Measurements from ENCODE around the gene NSUN2. TPM values are rescaled to one million over a fixed set of nuclear protein-coding genes. Genes with fewer than 3 reads are reported as not detected.

NSUN2 gene
- total and polyA plus RNA-seq, 7 donors = 29.3 to 54.4 (median 31.9) TPM

- Histone ChIP-seq H3K27me3 (peaks cover 0 to 9% (median 0%) of the 10 kb centered on the region in 3 donors), H3K4me1 (no peaks in the 10 kb centered on the region), H3K4me3 (no peak overlapping the region), H3K36me3 (no peaks in the 10 kb centered on the region), H3K27ac (no peak overlapping the region), H3K9me3 (peaks cover 0 to 6% (median 0%) of the 10 kb centered on the region in 4 donors)
- TF ChIP-seq CTCF (IDR thresholded peaks at IDR 0.05) (no peak), EP300 (IDR thresholded peaks at IDR 0.05) (no peak), POLR2A (IDR thresholded peaks at IDR 0.05) (no peak), POLR2AphosphoS5 (IDR thresholded peaks at IDR 0.05) (no peak)
- intact Hi-C loops (cut with DNase I) = no loop called here
- DNase-seq = no peak
- 77 to 80% methylated on average over 1 of the region's 1 CpG for WGBS, 2 donors
These were observed 45.5 kb upstream of the NSUN2 start for GRCh38 chr5:6678385-6678784.

GRCh38 chr5:6676702-6677101 is 43.9 kb upstream of the NSUN2 start:
- TF ChIP-seq CTCF (IDR thresholded peaks at IDR 0.05) (no peak), EP300 (IDR thresholded peaks at IDR 0.05) (no peak)
- Histone ChIP-seq H3K9me3 (peaks cover 0 to 6% (median 0%) of the 10 kb centered on the region in 4 donors), H3K4me3 (no peak overlapping the region), H3K4me1 (no peaks in the 10 kb centered on the region), H3K27ac (no peak overlapping the region), H3K36me3 (peaks cover 0 to 5% (median 0%) of the 10 kb centered on the region in 4 donors), H3K27me3 (peaks cover 0 to 2% (median 0%) of the 10 kb centered on the region in 3 donors)
- DNase-seq = no peak
- intact Hi-C loops (cut with DNase I) = no loop called here
- 62 to 73% methylated on average over 2 of the region's 2 CpGs for WGBS, 2 donors

- H3K36me3 ChIP-seq = peaks cover 0 to 5% (median 0%) of the 10 kb centered on the region in 4 donors
- WGBS, 2 donors = 89 to 91% methylated on average over 5 of the region's 5 CpGs
- TF ChIP-seq CTCF (IDR thresholded peaks at IDR 0.05) (no peak), POLR2A (IDR thresholded peaks at IDR 0.05) (no peak), POLR2AphosphoS5 (IDR thresholded peaks at IDR 0.05) (no peak), EP300 (IDR thresholded peaks at IDR 0.05) (no peak)
- no peak for DNase-seq
- H3K27me3 ChIP-seq = no peaks in the 10 kb centered on the region
- intact Hi-C loops (cut with DNase I) = no loop called here
- no peak overlapping the region for H3K4me3 ChIP-seq
- H3K9me3 ChIP-seq = peaks cover 0 to under 1% (median 0%) of the 10 kb centered on the region in 4 donors
- no peak overlapping the region for H3K27ac ChIP-seq
- H3K4me1 ChIP-seq = no peaks in the 10 kb centered on the region
These were observed 43.1 kb upstream of the NSUN2 start for GRCh38 chr5:6675784-6676491.

GRCh38 chr5:6674886-6675285 is 42.0 kb upstream of the NSUN2 start:
- Histone ChIP-seq H3K4me1 (no peaks in the 10 kb centered on the region), H3K27ac (no peak overlapping the region), H3K4me3 (no peak overlapping the region), H3K27me3 (no peaks in the 10 kb centered on the region), H3K9me3 (no peaks in the 10 kb centered on the region), H3K36me3 (peaks cover 0 to 11% (median 0%) of the 10 kb centered on the region in 4 donors)
- 95% methylated on average over 10 of the region's 10 CpGs for WGBS, 2 donors
- TF ChIP-seq POLR2A (IDR thresholded peaks at IDR 0.05) (no peak), POLR2AphosphoS5 (IDR thresholded peaks at IDR 0.05) (no peak), EP300 (IDR thresholded peaks at IDR 0.05) (no peak), CTCF (IDR thresholded peaks at IDR 0.05) (no peak)
- intact Hi-C loops (cut with DNase I) = no loop called here
- no peak for DNase-seq

- Histone ChIP-seq H3K27me3 (no peaks in the 10 kb centered on the region), H3K36me3 (peaks cover 0 to 11% (median 0%) of the 10 kb centered on the region in 4 donors), H3K4me1 (no peaks in the 10 kb centered on the region), H3K4me3 (no peak overlapping the region), H3K9me3 (no peaks in the 10 kb centered on the region), H3K27ac (no peak overlapping the region)
- 96 to 98% methylated on average over 3 of the region's 3 CpGs for WGBS, 2 donors
- TF ChIP-seq POLR2AphosphoS5 (IDR thresholded peaks at IDR 0.05) = no peak
- no peak for TF ChIP-seq CTCF (IDR thresholded peaks at IDR 0.05)
- no peak for TF ChIP-seq EP300 (IDR thresholded peaks at IDR 0.05)
- TF ChIP-seq POLR2A (IDR thresholded peaks at IDR 0.05) = no peak
- intact Hi-C loops (cut with DNase I) = no loop called here
- DNase-seq = no peak
These were observed 41.6 kb upstream of the NSUN2 start for GRCh38 chr5:6674421-6674820.
